Left lung (tissue), 10 donors: Measurements from ENCODE around the gene GRM7. TPM values are rescaled to one million over a fixed set of nuclear protein-coding genes. Genes with fewer than 3 reads are reported as not detected.

Experiments used
- ATAC-seq: fragments of 200-7000 bp; cut with Tn5 transposase; one replicate; pipeline ENCODE4 v1.9.1; 2020; ENCODE audit warnings: moderate library complexity
- DNase-seq, 4 donors: peaks; one replicate each; pipeline ENCODE4 v3.0.0-alpha.2; 2013 to 2020
- H3K27ac ChIP-seq, 2 donors: fragments of 200-600 bp; sonication (generic) in 1 of 2; one replicate each; pipeline versions ENCODE4 v1.5.0 to v1.8.0; 2020 to 2021
- H3K27me3 ChIP-seq, 2 donors: fragments of 200-600 bp; sonication (generic) in 1 of 2; one replicate each; pipeline versions ENCODE4 v1.5.0 to v1.8.0; 2020 to 2021
- H3K36me3 ChIP-seq, 2 donors: fragments of 200-600 bp; sonication (generic) in 1 of 2; one replicate each; pipeline versions ENCODE4 v1.5.0 to v1.8.0; 2020 to 2021
- H3K4me1 ChIP-seq, 2 donors: fragments of 200-600 bp; one replicate each; pipeline ENCODE4 v1.8.0; 2021
- H3K4me3 ChIP-seq, 2 donors: fragments of 200-600 bp; sonication (generic) in 1 of 2; one replicate each; pipeline versions ENCODE4 v1.5.0 to v1.8.0; 2020 to 2021; ENCODE audit warnings: mild to moderate bottlenecking in 1 of 2
- H3K9me3 ChIP-seq, 2 donors: fragments of 200-600 bp; sonication (generic) in 1 of 2; one replicate each; pipeline versions ENCODE4 v1.5.0 to v1.8.0; 2020 to 2021
- intact Hi-C, 2 donors: fragments of 100-400 bp; cut with DNase I; formaldehyde crosslinking; loops; one replicate each; pipeline versions ENCODE4 v1.11.2 to v1.14.2; 2022
- polyA plus RNA-seq, 6 donors: library from polyadenylated mRNA; unstranded; fragments of 120-200 nt; gene quantifications; one replicate each; pipeline ENCODE4 v1.2.1, GENCODE V29; 2013; ENCODE audit not compliant: insufficient read length in 6 of 6
- total RNA-seq, 2 donors: library from RNA; stranded (reverse); fragmentation: NEBNext Ultra II Directional; extraction: Animal tissue kit (Norgen Biotek cat#: 25700); gene quantifications; one replicate each; pipeline ENCODE4 v1.2.1, GENCODE V29; 2021
- TF ChIP-seq, protein P1 (sequence below), 2 donors: fragments of 200-600 bp; sonication (generic) in 1 of 2; IDR thresholded peaks; one replicate each; pipeline versions ENCODE4 v1.5.0 to v1.8.0; 2021; ENCODE audit warnings: antibody characterized with exemption in 2 of 2
- donor health status: DM: no; HTN: yes; CAD: no.
- donor health status: DM: no; HTN: no; CAD: no.

GRM7 gene
- total and polyA plus RNA-seq, 8 donors = 0.04 to 0.72 (median 0.27) TPM

DNA sequence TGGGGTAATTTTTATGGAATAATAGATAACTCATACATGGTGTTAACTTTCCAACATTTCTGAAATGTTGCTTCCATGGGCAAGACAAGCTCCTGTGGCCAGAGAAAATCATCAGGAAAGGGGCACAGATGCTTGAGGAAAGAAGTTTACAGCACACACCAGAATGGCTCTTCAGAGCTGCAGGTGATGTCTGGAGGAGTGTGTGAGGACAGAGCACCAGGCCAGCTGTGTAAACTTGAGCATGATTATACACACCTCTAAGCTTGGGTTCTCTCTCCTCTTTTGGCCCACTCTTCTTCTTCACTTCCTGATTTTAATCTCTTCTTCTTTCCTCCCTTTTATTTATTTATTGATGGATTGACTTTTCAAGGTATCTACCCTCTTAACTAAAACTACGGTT lies 676.0 kb downstream of the GRM7 start:
- H3K9me3 ChIP-seq = peaks cover 0 to 2% of the 10 kb centered on the region in 2 donors
- TF ChIP-seq, protein P1, sequence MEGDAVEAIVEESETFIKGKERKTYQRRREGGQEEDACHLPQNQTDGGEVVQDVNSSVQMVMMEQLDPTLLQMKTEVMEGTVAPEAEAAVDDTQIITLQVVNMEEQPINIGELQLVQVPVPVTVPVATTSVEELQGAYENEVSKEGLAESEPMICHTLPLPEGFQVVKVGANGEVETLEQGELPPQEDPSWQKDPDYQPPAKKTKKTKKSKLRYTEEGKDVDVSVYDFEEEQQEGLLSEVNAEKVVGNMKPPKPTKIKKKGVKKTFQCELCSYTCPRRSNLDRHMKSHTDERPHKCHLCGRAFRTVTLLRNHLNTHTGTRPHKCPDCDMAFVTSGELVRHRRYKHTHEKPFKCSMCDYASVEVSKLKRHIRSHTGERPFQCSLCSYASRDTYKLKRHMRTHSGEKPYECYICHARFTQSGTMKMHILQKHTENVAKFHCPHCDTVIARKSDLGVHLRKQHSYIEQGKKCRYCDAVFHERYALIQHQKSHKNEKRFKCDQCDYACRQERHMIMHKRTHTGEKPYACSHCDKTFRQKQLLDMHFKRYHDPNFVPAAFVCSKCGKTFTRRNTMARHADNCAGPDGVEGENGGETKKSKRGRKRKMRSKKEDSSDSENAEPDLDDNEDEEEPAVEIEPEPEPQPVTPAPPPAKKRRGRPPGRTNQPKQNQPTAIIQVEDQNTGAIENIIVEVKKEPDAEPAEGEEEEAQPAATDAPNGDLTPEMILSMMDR (IDR thresholded peaks at IDR 0.05) = no peak
- H3K4me3 ChIP-seq = no peak overlapping the region
- H3K27me3 ChIP-seq = no peaks in the 10 kb centered on the region
- intact Hi-C loops = no loop called here
- ATAC-seq (no peak), DNase-seq (no peak)
- H3K4me1 ChIP-seq = no peaks in the 10 kb centered on the region
- no peaks in the 10 kb centered on the region for H3K36me3 ChIP-seq
- H3K27ac ChIP-seq = no peak overlapping the region

DNA sequence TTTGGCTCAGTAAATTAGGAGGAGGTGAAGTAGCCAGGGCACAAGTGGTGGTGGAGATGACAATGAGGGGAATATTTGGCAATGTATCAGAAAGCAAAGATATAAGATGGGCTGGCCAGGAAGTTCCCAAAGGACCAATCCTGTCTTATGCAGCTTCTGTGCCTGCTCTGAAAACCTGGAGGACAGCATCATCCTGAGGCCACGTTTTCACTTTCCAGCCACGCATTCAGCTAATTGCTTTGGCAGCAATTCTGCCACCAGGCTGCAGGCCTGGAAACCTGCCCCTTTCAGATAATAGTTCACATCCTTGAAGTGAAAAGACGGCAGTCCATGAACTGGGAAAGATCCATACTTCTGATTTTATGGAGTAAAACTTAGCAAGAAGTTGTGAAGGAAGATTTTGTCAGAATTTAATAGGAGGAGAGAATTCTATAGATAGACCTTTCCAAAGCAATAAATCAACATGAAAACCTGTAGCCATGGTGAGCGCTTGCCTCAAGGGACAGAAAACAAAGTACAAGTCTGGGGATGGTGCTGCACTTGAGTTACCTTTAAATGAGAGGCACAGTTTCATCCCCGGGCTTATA lies 682.5 kb downstream of the GRM7 start:
- DNase-seq (peak in 1 of 4 donors; percentile 32), ATAC-seq (no peak)
- Histone ChIP-seq H3K36me3 (no peaks in the 10 kb centered on the region), H3K9me3 (peaks cover 0 to 2% of the 10 kb centered on the region in 2 donors), H3K4me1 (no peaks in the 10 kb centered on the region), H3K27me3 (no peaks in the 10 kb centered on the region), H3K4me3 (no peak overlapping the region), H3K27ac (no peak overlapping the region)
- TF ChIP-seq, protein P1 (IDR thresholded peaks at IDR 0.05) = no peak
- intact Hi-C loops = no loop called here

DNA sequence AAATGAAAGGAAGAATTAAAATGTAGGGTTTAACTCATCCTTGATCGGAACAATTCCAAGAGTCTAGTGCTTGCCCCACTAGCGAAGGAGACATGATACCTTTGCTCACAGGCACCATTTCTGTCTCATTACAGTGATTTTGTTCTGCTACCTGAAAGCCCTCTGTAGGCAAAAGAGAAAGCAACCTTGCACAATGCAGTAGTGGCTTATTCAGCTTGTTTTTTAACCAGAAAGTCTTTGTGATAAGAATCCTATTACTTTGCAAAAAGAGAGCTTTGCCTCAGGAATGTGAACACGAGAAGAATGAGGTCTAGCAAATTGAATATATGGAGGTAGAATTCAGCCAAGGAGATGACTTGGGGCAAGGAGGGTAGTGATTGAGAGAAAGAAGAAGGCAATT lies 684.4 kb downstream of the GRM7 start:
- intact Hi-C loops = no loop called here
- H3K27me3 ChIP-seq = no peaks in the 10 kb centered on the region
- ATAC-seq = no peak

DNA sequence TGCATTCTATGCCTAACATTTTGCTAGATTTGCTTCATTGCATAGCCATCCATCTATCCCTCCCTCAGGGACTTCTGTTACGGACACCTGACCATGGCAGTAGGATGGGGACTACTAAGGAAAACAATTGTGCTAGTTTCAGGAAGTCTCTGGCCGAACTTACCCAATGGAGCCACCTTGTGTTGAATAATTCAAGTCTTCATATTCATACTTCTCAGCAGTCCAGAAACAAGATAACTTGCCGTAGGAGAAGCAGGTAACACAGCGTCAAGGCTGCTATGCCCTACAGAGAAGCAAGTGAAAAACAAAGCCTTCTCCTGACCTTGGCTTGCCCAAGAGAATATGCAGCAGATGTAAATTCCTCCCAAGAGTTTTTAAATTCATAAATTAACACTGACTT lies 685.3 kb downstream of the GRM7 start:
- Histone ChIP-seq H3K27me3 (no peaks in the 10 kb centered on the region), H3K9me3 (peaks cover 0 to 2% of the 10 kb centered on the region in 2 donors), H3K36me3 (no peaks in the 10 kb centered on the region), H3K4me3 (no peak overlapping the region), H3K4me1 (no peaks in the 10 kb centered on the region), H3K27ac (no peak overlapping the region)
- intact Hi-C loops = no loop called here
- ATAC-seq (no peak), DNase-seq (peak in 2 of 4 donors; percentile 3 to 27)
- TF ChIP-seq, protein P1 (IDR thresholded peaks at IDR 0.05) = no peak

More for the DNA sequence above, 684.4 kb downstream of the GRM7 start:
- Histone ChIP-seq H3K4me3 (no peak overlapping the region), H3K4me1 (no peaks in the 10 kb centered on the region), H3K9me3 (no peaks in the 10 kb centered on the region), H3K36me3 (no peaks in the 10 kb centered on the region), H3K27ac (no peak overlapping the region)
- no peak for DNase-seq
- TF ChIP-seq, protein P1 (IDR thresholded peaks at IDR 0.05) = no peak

DNA sequence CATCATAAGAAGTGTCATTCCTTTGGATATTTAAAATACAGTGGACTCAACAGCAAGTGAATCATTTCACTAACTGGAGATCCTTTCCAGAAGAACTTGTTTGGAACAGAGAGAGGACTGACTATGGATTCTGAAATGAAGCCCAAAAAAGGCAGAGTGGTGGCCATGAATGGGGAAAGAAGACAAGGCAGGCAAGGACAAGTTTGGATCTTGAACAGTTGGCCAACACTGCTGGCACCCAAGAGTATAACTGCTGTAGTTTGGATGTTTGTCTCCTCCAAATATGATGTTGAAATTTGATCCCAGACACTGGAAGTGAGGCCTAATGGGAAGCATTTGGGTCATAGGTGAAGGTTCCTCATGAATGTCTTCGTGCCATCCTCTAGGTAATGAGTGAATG lies 686.9 kb downstream of the GRM7 start:
- Histone ChIP-seq H3K4me1 (no peaks in the 10 kb centered on the region), H3K4me3 (no peak overlapping the region), H3K36me3 (no peaks in the 10 kb centered on the region), H3K27ac (no peak overlapping the region), H3K9me3 (peaks cover 0 to 16% of the 10 kb centered on the region in 2 donors), H3K27me3 (no peaks in the 10 kb centered on the region)
- ATAC-seq = no peak
- intact Hi-C loops = no loop called here
- DNase-seq = no peak
- TF ChIP-seq, protein P1 (IDR thresholded peaks at IDR 0.05) = no peak
